ENCODE measurements around the gene ZDBF2. TPM values are rescaled to one million over a fixed set of nuclear protein-coding genes. Genes with fewer than 3 reads are reported as not detected.

ZDBF2 gene
- total RNA-seq, 1 donor from 2014 or later = 8.1 TPM

- Histone ChIP-seq H3K27ac (no peak overlapping the region), H3K4me3 (peak overlapping the region; percentile 68), H3K27me3 (ENCODE audit: low read depth) (peaks cover 72% of the 10 kb centered on the region), H3K36me3 (no peaks in the 10 kb centered on the region), H3K4me1 (peaks cover 8% of the 10 kb centered on the region), H3K9me3 (no peaks in the 10 kb centered on the region)
- TF ChIP-seq CTCF (IDR thresholded peaks at IDR 0.05) = no peak
- intact Hi-C loops (cut with DNase I) = no loop called here
- ATAC-seq = no peak
- no peak for DNase-seq
Observed at GRCh38 chr2:206273905-206274304, 558 bp upstream of the ZDBF2 start.

- intact Hi-C loops (cut with DNase I) = no loop called here
Observed at GRCh38 chr2:206275312-206276055, 1.0 kb downstream of the ZDBF2 start.

GRCh38 chr2:206276169-206276942 is 1.9 kb downstream of the ZDBF2 start:
- Histone ChIP-seq H3K27ac (no peak overlapping the region), H3K9me3 (no peaks in the 10 kb centered on the region), H3K4me1 (peaks cover 8% of the 10 kb centered on the region), H3K36me3 (peaks cover under 1% of the 10 kb centered on the region), H3K27me3 (ENCODE audit: low read depth) (peaks cover 65% of the 10 kb centered on the region), H3K4me3 (no peak overlapping the region)
- no peak for TF ChIP-seq CTCF (IDR thresholded peaks at IDR 0.05)
- DNase-seq (no peak), ATAC-seq (no peak)
- intact Hi-C loops (cut with DNase I) = no loop called here

More at GRCh38 chr2:206275312-206276055, 1.0 kb downstream of the ZDBF2 start:
- H3K27me3 ChIP-seq (ENCODE audit: low read depth) = peaks cover 71% of the 10 kb centered on the region
- DNase-seq = no peak
- peak overlapping the region; percentile 67 for H3K27ac ChIP-seq
- H3K4me3 ChIP-seq = peak overlapping the region; percentile 68
- no peaks in the 10 kb centered on the region for H3K36me3 ChIP-seq
- no peaks in the 10 kb centered on the region for H3K9me3 ChIP-seq
- no peak for TF ChIP-seq CTCF (IDR thresholded peaks at IDR 0.05)
- ATAC-seq = peak; percentile 42 to 51
- H3K4me1 ChIP-seq = peaks cover 8% of the 10 kb centered on the region

GRCh38 chr2:206277503-206277902 is 3.0 kb downstream of the ZDBF2 start:
- DNase-seq = no peak
- Histone ChIP-seq H3K4me3 (no peak overlapping the region), H3K4me1 (peaks cover 8% of the 10 kb centered on the region), H3K36me3 (peaks cover 10% of the 10 kb centered on the region), H3K9me3 (no peaks in the 10 kb centered on the region), H3K27me3 (ENCODE audit: low read depth) (peaks cover 59% of the 10 kb centered on the region), H3K27ac (no peak overlapping the region)
- no peak for ATAC-seq
- no peak for TF ChIP-seq CTCF (IDR thresholded peaks at IDR 0.05)
- intact Hi-C loops (cut with DNase I) = no loop called here

- Histone ChIP-seq H3K4me1 (no peaks in the 10 kb centered on the region), H3K4me3 (no peak overlapping the region), H3K27ac (no peak overlapping the region), H3K9me3 (peaks cover 6% of the 10 kb centered on the region), H3K27me3 (ENCODE audit: low read depth) (peaks cover 14% of the 10 kb centered on the region), H3K36me3 (peaks cover 10% of the 10 kb centered on the region)
- DNase-seq (no peak), ATAC-seq (no peak)
- TF ChIP-seq CTCF (IDR thresholded peaks at IDR 0.05) = no peak
- intact Hi-C loops (cut with DNase I) = no loop called here
Observed at GRCh38 chr2:206282746-206283145, 8.3 kb downstream of the ZDBF2 start.
